GM23338 (cell line): ENCODE results near the gene CPNE4. TPM values are rescaled to one million over a fixed set of nuclear protein-coding genes. Genes with fewer than 3 reads are reported as not detected.

Source experiments
- ATAC-seq: fragments of 200-7000 bp; cut with Tn5 transposase; 3 replicates; pipeline ENCODE4 v1.9.1; 2020
- DNase-seq: peaks from one replicate; pipeline ENCODE4 v3.0.0-alpha.2; 2015; ENCODE audit warnings: low spot score
- H2AFZ ChIP-seq: fragments of 200-600 bp; sonication (generic); 2 replicates; pipeline ENCODE4 v1.8.0; 2016; ENCODE audit warnings: antibody characterized with exemption, mild to moderate bottlenecking, moderate library complexity
- H3F3A ChIP-seq: fragments of 200-600 bp; sonication (generic); replicated peaks from 2 replicates; pipeline ENCODE4 v1.8.0; 2017; ENCODE audit warnings: antibody characterized with exemption, mixed run types, low read depth
- H3K27ac ChIP-seq: fragments of 200-600 bp; sonication (generic); 2 replicates; pipeline ENCODE4 v1.6.1; 2016; ENCODE audit warnings: low read depth
- H3K27me3 ChIP-seq: fragments of 200-600 bp; sonication (generic); 2 replicates; pipeline ENCODE4 v1.8.0; 2016; ENCODE audit warnings: mild to moderate bottlenecking, mixed run types, moderate library complexity; ENCODE audit not compliant: insufficient read depth
- H3K36me3 ChIP-seq: fragments of 200-600 bp; sonication (generic); 2 replicates; pipeline ENCODE4 v1.8.0; 2016; ENCODE audit warnings: mild to moderate bottlenecking; ENCODE audit not compliant: insufficient read depth
- H3K4me1 ChIP-seq: fragments of 200-600 bp; sonication (generic); 2 replicates; pipeline ENCODE4 v1.8.0; 2016; ENCODE audit warnings: mild to moderate bottlenecking, moderate library complexity; ENCODE audit not compliant: insufficient read depth
- H3K4me2 ChIP-seq: fragments of 200-600 bp; sonication (generic); 2 replicates; pipeline ENCODE4 v1.7.1; 2017; ENCODE audit warnings: mixed run types
- H3K4me3 ChIP-seq: fragments of 200-600 bp; sonication (generic); 2 replicates; pipeline ENCODE4 v1.6.1; 2016; ENCODE audit warnings: mixed run types
- H3K79me2 ChIP-seq: fragments of 200-600 bp; sonication (generic); replicated peaks from 2 replicates; pipeline ENCODE4 v1.8.0; 2017; ENCODE audit warnings: mild to moderate bottlenecking; ENCODE audit not compliant: insufficient read depth
- H3K9me2 ChIP-seq: fragments of 200-600 bp; sonication (generic); 2 replicates; pipeline ENCODE4 v1.8.0; 2017; ENCODE audit not compliant: insufficient read depth
- H4K20me1 ChIP-seq: fragments of 200-600 bp; sonication (generic); replicated peaks from 2 replicates; pipeline ENCODE4 v1.8.0; 2017; ENCODE audit warnings: mild to moderate bottlenecking; ENCODE audit not compliant: insufficient read depth
- H3K27ac Mint-ChIP-seq: 2 replicates; pipeline ENCODE4 v1.8.0; 2020; ENCODE audit warnings: inconsistent platforms, mild to moderate bottlenecking, moderate library complexity, mixed read lengths
- H3K27me3 Mint-ChIP-seq: 3 replicates; pipeline ENCODE4 v1.8.0; 2022; ENCODE audit warnings: low read depth, mild to moderate bottlenecking, moderate library complexity, mixed read lengths, inconsistent platforms; ENCODE audit not compliant: insufficient read depth, poor library complexity
- H3K36me3 Mint-ChIP-seq: 3 replicates; pipeline ENCODE4 v1.8.0; 2021; ENCODE audit warnings: low read depth, mild to moderate bottlenecking, inconsistent platforms, moderate library complexity, mixed read lengths
- H3K4me1 Mint-ChIP-seq: 3 replicates; pipeline ENCODE4 v1.8.0; 2020; ENCODE audit warnings: mild to moderate bottlenecking, inconsistent platforms, mixed read lengths
- H3K4me3 Mint-ChIP-seq: 3 replicates; pipeline ENCODE4 v1.8.0; 2021; ENCODE audit warnings: moderate library complexity, mild to moderate bottlenecking, inconsistent platforms, mixed read lengths
- H3K9me3 Mint-ChIP-seq: 3 replicates; pipeline ENCODE4 v1.8.0; 2020; ENCODE audit warnings: moderate library complexity, mild to moderate bottlenecking, inconsistent platforms, mixed read lengths
- CREB1 ChIP-seq: fragments of 250-450 bp; sonication (Bioruptor Pico); IDR thresholded peaks from 2 replicates; pipeline ENCODE4 v1.5.0; 2020; ENCODE audit warnings: low read depth, mild to moderate bottlenecking, moderate library complexity
- EZH2phosphoT487 ChIP-seq: fragments of 200-600 bp; sonication (generic); IDR thresholded peaks from one replicate; pipeline ENCODE4 v1.8.1; 2018; ENCODE audit warnings: antibody characterized with exemption; ENCODE audit not compliant: unreplicated experiment
- NANOG ChIP-seq: IDR thresholded peaks from 2 replicates; pipeline ENCODE4 v1.6.1; 2016; ENCODE audit warnings: antibody characterized with exemption, borderline replicate concordance
- POLR2AphosphoS5 ChIP-seq: IDR thresholded peaks from 2 replicates; pipeline ENCODE4 v1.6.1; 2016; ENCODE audit warnings: antibody characterized with exemption, low read depth
- ZNF462 ChIP-seq: fragments of 250-450 bp; sonication (Bioruptor Pico); IDR thresholded peaks from 2 replicates; pipeline ENCODE4 v1.5.0; 2020; ENCODE audit warnings: mild to moderate bottlenecking, moderate library complexity
- polyA plus RNA-seq: library from polyadenylated mRNA; unstranded; fragments of >200 nt; fragmentation: Nextera tagmentation; extraction: Ambion mirVana; gene quantifications from 2 replicates; pipeline ENCODE4 v1.2.1, GENCODE V29; 2016
- total RNA-seq: library from RNA; depleted of rRNA; stranded (reverse); fragments of >200 nt; shearing (Covaris generic); gene quantifications from 2 replicates; pipeline ENCODE4 v1.2.3, GENCODE V29; 2014
- TF ChIP-seq, protein P1 (sequence below), 2 experiments: fragments of 200-600 bp in 1 of 2; sonication (generic) in 1 of 2; conservative IDR thresholded peaks; 2 replicates each; pipeline versions ENCODE4 v1.5.1 to v1.6.1; 2016 to 2017; ENCODE audit warnings: antibody characterized with exemption in 2 of 2, low read depth in 2 of 2, mild to moderate bottlenecking in 2 of 2, moderate library complexity in 1 of 2
- TF ChIP-seq, protein P2 (sequence below): IDR thresholded peaks from one replicate; pipeline ENCODE4 v1.6.1; 2018; ENCODE audit warnings: antibody characterized with exemption; ENCODE audit not compliant: unreplicated experiment

The CPNE4 gene
- total and polyA plus RNA-seq, 2 experiments from 2014 or later = 2.0 to 6.5 TPM

GRCh38 chr3:131731709-131732108 lies 303.1 kb downstream of the CPNE4 start:
- no peaks in the 10 kb centered on the region for H3K36me3 Mint-ChIP-seq
- Histone ChIP-seq H3K27me3 (no peaks in the 10 kb centered on the region), H2AFZ (peak overlapping the region; percentile 52; the same call in 1 of the 2 replicates), H3K79me2 (no peaks in the 10 kb centered on the region), H4K20me1 (no peaks in the 10 kb centered on the region), H3K4me1 (no peaks in the 10 kb centered on the region), H3K9me2 (peaks cover 6% of the 10 kb centered on the region; the same call in 1 of the 2 replicates), H3K4me2 (no peak overlapping the region), H3F3A (no peaks in the 10 kb centered on the region), H3K36me3 (no peaks in the 10 kb centered on the region), H3K27ac (no peak overlapping the region), H3K4me3 (no peak overlapping the region)
- H3K27me3 Mint-ChIP-seq = peaks cover 2% of the 10 kb centered on the region
- no peak for ATAC-seq
- DNase-seq = no peak
- no peak overlapping the region for H3K4me3 Mint-ChIP-seq
- H3K9me3 Mint-ChIP-seq = no peaks in the 10 kb centered on the region
- TF ChIP-seq POLR2AphosphoS5 = no peak
- TF ChIP-seq NANOG = no peak
- no peak for TF ChIP-seq CREB1 (CRISPR knock-in tag)
- TF ChIP-seq, protein P1, sequence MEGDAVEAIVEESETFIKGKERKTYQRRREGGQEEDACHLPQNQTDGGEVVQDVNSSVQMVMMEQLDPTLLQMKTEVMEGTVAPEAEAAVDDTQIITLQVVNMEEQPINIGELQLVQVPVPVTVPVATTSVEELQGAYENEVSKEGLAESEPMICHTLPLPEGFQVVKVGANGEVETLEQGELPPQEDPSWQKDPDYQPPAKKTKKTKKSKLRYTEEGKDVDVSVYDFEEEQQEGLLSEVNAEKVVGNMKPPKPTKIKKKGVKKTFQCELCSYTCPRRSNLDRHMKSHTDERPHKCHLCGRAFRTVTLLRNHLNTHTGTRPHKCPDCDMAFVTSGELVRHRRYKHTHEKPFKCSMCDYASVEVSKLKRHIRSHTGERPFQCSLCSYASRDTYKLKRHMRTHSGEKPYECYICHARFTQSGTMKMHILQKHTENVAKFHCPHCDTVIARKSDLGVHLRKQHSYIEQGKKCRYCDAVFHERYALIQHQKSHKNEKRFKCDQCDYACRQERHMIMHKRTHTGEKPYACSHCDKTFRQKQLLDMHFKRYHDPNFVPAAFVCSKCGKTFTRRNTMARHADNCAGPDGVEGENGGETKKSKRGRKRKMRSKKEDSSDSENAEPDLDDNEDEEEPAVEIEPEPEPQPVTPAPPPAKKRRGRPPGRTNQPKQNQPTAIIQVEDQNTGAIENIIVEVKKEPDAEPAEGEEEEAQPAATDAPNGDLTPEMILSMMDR (conservative IDR thresholded peaks at IDR 0.05; ENCODE audit: low read depth in 2 of 2) = no peak
- TF ChIP-seq, protein P2, sequence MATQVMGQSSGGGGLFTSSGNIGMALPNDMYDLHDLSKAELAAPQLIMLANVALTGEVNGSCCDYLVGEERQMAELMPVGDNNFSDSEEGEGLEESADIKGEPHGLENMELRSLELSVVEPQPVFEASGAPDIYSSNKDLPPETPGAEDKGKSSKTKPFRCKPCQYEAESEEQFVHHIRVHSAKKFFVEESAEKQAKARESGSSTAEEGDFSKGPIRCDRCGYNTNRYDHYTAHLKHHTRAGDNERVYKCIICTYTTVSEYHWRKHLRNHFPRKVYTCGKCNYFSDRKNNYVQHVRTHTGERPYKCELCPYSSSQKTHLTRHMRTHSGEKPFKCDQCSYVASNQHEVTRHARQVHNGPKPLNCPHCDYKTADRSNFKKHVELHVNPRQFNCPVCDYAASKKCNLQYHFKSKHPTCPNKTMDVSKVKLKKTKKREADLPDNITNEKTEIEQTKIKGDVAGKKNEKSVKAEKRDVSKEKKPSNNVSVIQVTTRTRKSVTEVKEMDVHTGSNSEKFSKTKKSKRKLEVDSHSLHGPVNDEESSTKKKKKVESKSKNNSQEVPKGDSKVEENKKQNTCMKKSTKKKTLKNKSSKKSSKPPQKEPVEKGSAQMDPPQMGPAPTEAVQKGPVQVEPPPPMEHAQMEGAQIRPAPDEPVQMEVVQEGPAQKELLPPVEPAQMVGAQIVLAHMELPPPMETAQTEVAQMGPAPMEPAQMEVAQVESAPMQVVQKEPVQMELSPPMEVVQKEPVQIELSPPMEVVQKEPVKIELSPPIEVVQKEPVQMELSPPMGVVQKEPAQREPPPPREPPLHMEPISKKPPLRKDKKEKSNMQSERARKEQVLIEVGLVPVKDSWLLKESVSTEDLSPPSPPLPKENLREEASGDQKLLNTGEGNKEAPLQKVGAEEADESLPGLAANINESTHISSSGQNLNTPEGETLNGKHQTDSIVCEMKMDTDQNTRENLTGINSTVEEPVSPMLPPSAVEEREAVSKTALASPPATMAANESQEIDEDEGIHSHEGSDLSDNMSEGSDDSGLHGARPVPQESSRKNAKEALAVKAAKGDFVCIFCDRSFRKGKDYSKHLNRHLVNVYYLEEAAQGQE = no peak
- TF ChIP-seq EZH2phosphoT487 = no peak
- no peak for TF ChIP-seq ZNF462 (CRISPR knock-in tag)
- no peaks in the 10 kb centered on the region; the same call in 2 of the 3 replicates for H3K4me1 Mint-ChIP-seq
- no peak overlapping the region for H3K27ac Mint-ChIP-seq
